B cell (primary cell): Measurements from ENCODE around the gene TNPO3. TPM values are rescaled to one million over a fixed set of nuclear protein-coding genes. Genes with fewer than 3 reads are reported as not detected.

Source experiments
- ATAC-seq: fragments of 200-7000 bp; cut with Tn5 transposase; one replicate; pipeline ENCODE4 v1.10.0; 2021; ENCODE audit warnings: low read depth, mild to moderate bottlenecking, moderate number of reproducible peaks, moderate library complexity
- CTCF ChIA-PET: fragments of 350-600 bp; sonication (Branson Sonifier 250); formaldehyde crosslinking; loops from one replicate; lab custom pipeline; 2021; ENCODE audit warnings: antibody characterized with exemption, inconsistent platforms; lab: Charles Lee
- POLR2A ChIA-PET: fragments of 350-600 bp; sonication (Branson Sonifier 250); formaldehyde crosslinking; loops from one replicate; lab custom pipeline; 2021; ENCODE audit warnings: antibody characterized with exemption; lab: Charles Lee
- DNase-seq: peaks from one replicate; pipeline ENCODE4 v3.0.0; 2013
- H2AFZ ChIP-seq: 2 replicates; pipeline ENCODE4 v1.6.1; 2012; ENCODE audit warnings: mild to moderate bottlenecking, low read depth, low read length; ENCODE audit not compliant: insufficient read depth, poor library complexity, severe bottlenecking
- H3K27ac ChIP-seq, 2 donors: 1 replicate in 1 of 2; 2 replicates in 1 of 2; pipeline ENCODE4 v1.5.1; 2012 to 2013; ENCODE audit warnings: low read length in 2 of 2, mild to moderate bottlenecking in 2 of 2, moderate library complexity in 1 of 2
- H3K27me3 ChIP-seq, 4 experiments: fragments of 200-600 bp in 1 of 4; sonication (generic) in 1 of 4; replicated peaks in 1 of 4; 1 replicate in 2 of 4; 2 replicates in 2 of 4; pipeline versions ENCODE4 v1.6.1 to v1.7.0; 2013 to 2016; ENCODE audit warnings: low read length in 3 of 4, mild to moderate bottlenecking in 2 of 4, mixed read lengths in 1 of 4, moderate library complexity in 1 of 4; ENCODE audit not compliant: insufficient read depth in 4 of 4, control insufficient read depth in 3 of 4; ENCODE audit errors: control extremely low read depth in 1 of 4
- H3K36me3 ChIP-seq, 2 experiments: replicated peaks in 1 of 2; 1 replicate in 1 of 2; 2 replicates in 1 of 2; pipeline versions ENCODE4 v1.6.1 to v1.7.1; 2013; ENCODE audit warnings: low read length in 1 of 2; ENCODE audit not compliant: insufficient read depth in 2 of 2, control insufficient read depth in 1 of 2; ENCODE audit errors: control extremely low read depth in 1 of 2, extremely low read depth in 1 of 2
- H3K4me1 ChIP-seq, 2 donors: fragments of 200-600 bp in 1 of 2; sonication (generic) in 1 of 2; 1 replicate in 1 of 2; 2 replicates in 1 of 2; pipeline versions ENCODE4 v1.5.1 to v1.6.1; 2013 to 2017; ENCODE audit warnings: low read length in 2 of 2; ENCODE audit not compliant: control insufficient read depth in 2 of 2, insufficient read depth in 2 of 2
- H3K4me2 ChIP-seq: replicated peaks from 2 replicates; pipeline ENCODE3; 2012; ENCODE audit warnings: mild to moderate bottlenecking, low read depth, low read length; ENCODE audit not compliant: poor library complexity, severe bottlenecking
- H3K4me3 ChIP-seq, 5 experiments: fragments of 200-600 bp in 1 of 5; sonication (generic) in 1 of 5; 1 replicate in 3 of 5; 2 replicates in 2 of 5; pipeline versions ENCODE4 v1.5.1 to v1.7.0; 2011 to 2016; ENCODE audit warnings: low read length in 4 of 5, mild to moderate bottlenecking in 4 of 5, low read depth in 2 of 5, control low read depth in 1 of 5, moderate library complexity in 1 of 5; ENCODE audit not compliant: insufficient read depth in 1 of 5; ENCODE audit errors: control extremely low read depth in 1 of 5, extremely low read depth in 1 of 5
- H3K79me2 ChIP-seq: fragments of 200-600 bp; sonication (generic); one replicate; pipeline ENCODE4 v1.6.0; 2016; ENCODE audit warnings: low read length; ENCODE audit not compliant: control insufficient read depth, insufficient read depth
- H3K9ac ChIP-seq: fragments of 200-600 bp; sonication (generic); 2 replicates; pipeline ENCODE4 v1.6.1; 2017; ENCODE audit warnings: mild to moderate bottlenecking, low read length, moderate library complexity
- H3K9me3 ChIP-seq, 3 donors: one replicate each; pipeline versions ENCODE4 v1.6.1 to v1.7.1; 2013; ENCODE audit warnings: low read length in 2 of 3; ENCODE audit not compliant: control insufficient read depth in 2 of 3, insufficient read depth in 1 of 3; ENCODE audit errors: control extremely low read depth in 1 of 3
- H4K20me1 ChIP-seq: 2 replicates; pipeline ENCODE4 v1.6.0; 2012; ENCODE audit warnings: mild to moderate bottlenecking, low read length; ENCODE audit not compliant: insufficient read depth, control insufficient read depth, poor library complexity, severe bottlenecking
- H3K27ac Mint-ChIP-seq: one replicate; pipeline ENCODE4 v1.8.0; 2021; ENCODE audit warnings: mixed read lengths
- H3K27me3 Mint-ChIP-seq: one replicate; pipeline ENCODE4 v1.8.0; 2021; ENCODE audit warnings: mixed read lengths
- H3K4me1 Mint-ChIP-seq: one replicate; pipeline ENCODE4 v1.8.0; 2021; ENCODE audit warnings: mixed read lengths
- H3K4me3 Mint-ChIP-seq: one replicate; pipeline ENCODE4 v1.8.0; 2021; ENCODE audit warnings: mixed read lengths
- H3K9me3 Mint-ChIP-seq: one replicate; pipeline ENCODE4 v1.8.0; 2022; ENCODE audit warnings: mixed read lengths; ENCODE audit not compliant: insufficient read depth
- EZH2 ChIP-seq: IDR thresholded peaks from 2 replicates; pipeline ENCODE4 v1.6.1; 2012; ENCODE audit warnings: borderline replicate concordance, low read depth, mild to moderate bottlenecking, moderate library complexity, low read length; ENCODE audit not compliant: insufficient read depth, poor library complexity, severe bottlenecking
- WGBS: methylation state at CpG from one replicate; pipeline ENCODE4 v1.1.5; 2013; ENCODE audit warnings: missing lambda C conversion rate; ENCODE audit not compliant: insufficient coverage; 5-methylcytosine and 5-hydroxymethylcytosine counted together
- intact Hi-C: fragments of 100-400 bp; cut with micrococcal nuclease; formaldehyde crosslinking; loops from one replicate; pipeline ENCODE4 v1.10.0; 2022
- polyA plus RNA-seq: library from polyadenylated mRNA; depleted of rRNA; stranded (reverse); fragments of >200 nt; gene quantifications from 2 replicates; pipeline ENCODE4 v1.2.3, GENCODE V29; 2012
- total RNA-seq, 2 donors: library from RNA; stranded (reverse); fragments of 120-200 nt in 1 of 2; gene quantifications; 1 replicate in 1 of 2; 2 replicates in 1 of 2; pipeline versions ENCODE4 v1.2.3 to v1.2.4, GENCODE V29; 2013 to 2022
- TF ChIP-seq, protein P1 (sequence below): fragments of 200-600 bp; IDR thresholded peaks from one replicate; pipeline ENCODE4 v1.8.0; 2022; ENCODE audit warnings: antibody characterized with exemption, mild to moderate bottlenecking

TNPO3 gene
- total and polyA plus RNA-seq, 2 donors (not counting 1 experiment from before 2014, with no cell fraction given) = 19.0 to 48.3 TPM

DNA sequence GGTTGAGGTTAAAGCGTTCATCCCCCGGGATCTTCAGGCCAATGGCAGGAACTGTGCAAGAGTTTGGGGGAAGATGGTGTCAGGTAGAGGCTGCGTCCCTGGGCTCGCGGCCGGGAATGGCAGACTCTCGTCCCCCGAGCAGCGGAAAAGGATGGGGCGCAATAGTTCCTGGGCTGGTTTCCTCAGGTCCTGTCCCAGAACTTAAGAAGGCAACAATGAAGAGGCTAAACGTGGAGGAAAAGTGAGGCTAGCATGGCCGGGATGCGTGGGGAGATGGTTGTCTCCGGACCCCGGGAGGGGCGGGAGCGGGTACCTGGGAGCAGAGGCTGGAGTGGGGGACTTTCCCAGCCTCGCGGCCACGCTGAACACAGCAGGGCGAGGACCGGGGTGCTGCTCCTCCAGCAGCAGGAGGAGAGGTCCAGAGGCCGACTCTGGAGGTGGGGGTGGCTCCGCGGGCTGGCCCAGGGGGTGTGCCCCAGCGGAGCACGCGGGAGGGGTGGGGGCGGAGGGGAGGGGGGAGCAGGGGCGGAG is 116.3 kb downstream of the TNPO3 start:
- DNase-seq (peak; percentile 58), ATAC-seq (peak; percentile 0)
- Histone ChIP-seq H3K79me2 (peaks cover 40% of the 10 kb centered on the region), H2AFZ (peak overlapping the region; percentile 80), H3K9me3 (no peaks in the 10 kb centered on the region), H3K4me2 (peak overlapping the region; percentile 90), H3K4me3 (peak overlapping the region; percentile 69 to 90 (median 84)), H3K27ac (peak overlapping the region; percentile 89 to 99), H3K4me1 (peaks cover 50 to 65% of the 10 kb centered on the region in 2 donors), H3K9ac (peak overlapping the region; percentile 92), H3K27me3 (no peaks in the 10 kb centered on the region), H4K20me1 (peaks cover 14% of the 10 kb centered on the region), H3K36me3 (peaks cover 0 to 5% of the 10 kb centered on the region in 2 experiments)
- Mint-ChIP-seq H3K4me1 (peaks cover 64% of the 10 kb centered on the region), H3K27ac (peak overlapping the region; percentile 97), H3K4me3 (peak overlapping the region; percentile 94), H3K27me3 (no peaks in the 10 kb centered on the region), H3K9me3 (no peaks in the 10 kb centered on the region)
- ChIA-PET CTCF (interaction anchor here (3.0 to 3.6 kb wide), 2 partner anchors 11 to 16 kb away, joined by 17 to 26 read pairs; no protein-coding TSS in a partner anchor), POLR2A (interaction anchor here (0.9 to 2.9 kb wide), 6 partner anchors 9 to 116 kb away, joined by 3 to 15 read pairs (median 6); no protein-coding TSS in a partner anchor)
- WGBS = under 1% methylated on average over 21 of the region's 30 CpGs
- intact Hi-C loops = loop anchor here (2.0 kb wide), 2 partner anchors 16 to 34 kb away; no protein-coding TSS in a partner anchor
- TF ChIP-seq EZH2 = no peak
- TF ChIP-seq, protein P1, sequence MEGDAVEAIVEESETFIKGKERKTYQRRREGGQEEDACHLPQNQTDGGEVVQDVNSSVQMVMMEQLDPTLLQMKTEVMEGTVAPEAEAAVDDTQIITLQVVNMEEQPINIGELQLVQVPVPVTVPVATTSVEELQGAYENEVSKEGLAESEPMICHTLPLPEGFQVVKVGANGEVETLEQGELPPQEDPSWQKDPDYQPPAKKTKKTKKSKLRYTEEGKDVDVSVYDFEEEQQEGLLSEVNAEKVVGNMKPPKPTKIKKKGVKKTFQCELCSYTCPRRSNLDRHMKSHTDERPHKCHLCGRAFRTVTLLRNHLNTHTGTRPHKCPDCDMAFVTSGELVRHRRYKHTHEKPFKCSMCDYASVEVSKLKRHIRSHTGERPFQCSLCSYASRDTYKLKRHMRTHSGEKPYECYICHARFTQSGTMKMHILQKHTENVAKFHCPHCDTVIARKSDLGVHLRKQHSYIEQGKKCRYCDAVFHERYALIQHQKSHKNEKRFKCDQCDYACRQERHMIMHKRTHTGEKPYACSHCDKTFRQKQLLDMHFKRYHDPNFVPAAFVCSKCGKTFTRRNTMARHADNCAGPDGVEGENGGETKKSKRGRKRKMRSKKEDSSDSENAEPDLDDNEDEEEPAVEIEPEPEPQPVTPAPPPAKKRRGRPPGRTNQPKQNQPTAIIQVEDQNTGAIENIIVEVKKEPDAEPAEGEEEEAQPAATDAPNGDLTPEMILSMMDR = no peak
